Measurements from ENCODE around the gene ADCY5.

The ADCY5 gene

GRCh38 chr3:123405021-123405420 is 43.9 kb downstream of the ADCY5 start:
- DNase-seq, result no peak

- no peak for DNase-seq
Measured at GRCh38 chr3:123404391-123404790, 44.5 kb downstream of the ADCY5 start.

GRCh38 chr3:123401836-123402530 is 46.9 kb downstream of the ADCY5 start:
- DNase-seq, result no peak

GRCh38 chr3:123400169-123400568 is 48.7 kb downstream of the ADCY5 start:
- no peak for DNase-seq

GRCh38 chr3:123399653-123400052 is 49.2 kb downstream of the ADCY5 start:
- no peak for DNase-seq

GRCh38 chr3:123397921-123398785 is 50.7 kb downstream of the ADCY5 start:
- no peak for DNase-seq

GRCh38 chr3:123397050-123397590 is 51.8 kb downstream of the ADCY5 start:
- no peak for DNase-seq

GRCh38 chr3:123396171-123397049 is 52.5 kb downstream of the ADCY5 start:
- DNase-seq, result no peak

GRCh38 chr3:123395235-123395634 is 53.7 kb downstream of the ADCY5 start:
- no peak for DNase-seq

GRCh38 chr3:123394391-123395020 is 54.4 kb downstream of the ADCY5 start:
- DNase-seq, result no peak

GRCh38 chr3:123392871-123393620 is 55.8 kb downstream of the ADCY5 start:
- no peak for DNase-seq

GRCh38 chr3:123392368-123392767 is 56.5 kb downstream of the ADCY5 start:
- DNase-seq, result no peak

- DNase-seq, result no peak
Measured at GRCh38 chr3:123390865-123391600, 57.9 kb downstream of the ADCY5 start.

GRCh38 chr3:123389628-123389918 is 59.3 kb downstream of the ADCY5 start:
- DNase-seq, result no peak

GRCh38 chr3:123388811-123389627 is 59.9 kb downstream of the ADCY5 start:
- DNase-seq, result no peak

- no peak for DNase-seq
Measured at GRCh38 chr3:123388042-123388441, 60.8 kb downstream of the ADCY5 start.

GRCh38 chr3:123387532-123387931 is 61.4 kb downstream of the ADCY5 start:
- DNase-seq, result no peak

- no peak for DNase-seq
Measured at GRCh38 chr3:123386477-123387040, 62.3 kb downstream of the ADCY5 start.

- DNase-seq, result no peak
Measured at GRCh38 chr3:123385981-123386380, 62.9 kb downstream of the ADCY5 start.

- DNase-seq, result no peak
Measured at GRCh38 chr3:123385499-123385898, 63.4 kb downstream of the ADCY5 start.

Measured in NK-92 treated with Interleukin-12 subunit alpha and Interleukin-12 subunit beta, amount 100 ng/mL, for 24 hours (cell line).